ENCODE results near the gene DNAJC5G.
A peak's percentile ranks its signal among the peaks of the same experiment; 100 is the strongest.

Gene DNAJC5G, protein sequence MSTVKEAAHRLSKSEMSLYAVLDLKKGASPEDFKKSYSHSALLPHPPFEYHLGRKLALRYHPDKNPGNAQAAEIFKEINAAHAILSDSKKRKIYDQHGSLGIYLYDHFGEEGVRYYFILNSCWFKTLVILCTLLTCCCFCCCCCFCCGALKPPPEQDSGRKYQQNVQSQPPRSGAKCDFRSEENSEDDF

DNA sequence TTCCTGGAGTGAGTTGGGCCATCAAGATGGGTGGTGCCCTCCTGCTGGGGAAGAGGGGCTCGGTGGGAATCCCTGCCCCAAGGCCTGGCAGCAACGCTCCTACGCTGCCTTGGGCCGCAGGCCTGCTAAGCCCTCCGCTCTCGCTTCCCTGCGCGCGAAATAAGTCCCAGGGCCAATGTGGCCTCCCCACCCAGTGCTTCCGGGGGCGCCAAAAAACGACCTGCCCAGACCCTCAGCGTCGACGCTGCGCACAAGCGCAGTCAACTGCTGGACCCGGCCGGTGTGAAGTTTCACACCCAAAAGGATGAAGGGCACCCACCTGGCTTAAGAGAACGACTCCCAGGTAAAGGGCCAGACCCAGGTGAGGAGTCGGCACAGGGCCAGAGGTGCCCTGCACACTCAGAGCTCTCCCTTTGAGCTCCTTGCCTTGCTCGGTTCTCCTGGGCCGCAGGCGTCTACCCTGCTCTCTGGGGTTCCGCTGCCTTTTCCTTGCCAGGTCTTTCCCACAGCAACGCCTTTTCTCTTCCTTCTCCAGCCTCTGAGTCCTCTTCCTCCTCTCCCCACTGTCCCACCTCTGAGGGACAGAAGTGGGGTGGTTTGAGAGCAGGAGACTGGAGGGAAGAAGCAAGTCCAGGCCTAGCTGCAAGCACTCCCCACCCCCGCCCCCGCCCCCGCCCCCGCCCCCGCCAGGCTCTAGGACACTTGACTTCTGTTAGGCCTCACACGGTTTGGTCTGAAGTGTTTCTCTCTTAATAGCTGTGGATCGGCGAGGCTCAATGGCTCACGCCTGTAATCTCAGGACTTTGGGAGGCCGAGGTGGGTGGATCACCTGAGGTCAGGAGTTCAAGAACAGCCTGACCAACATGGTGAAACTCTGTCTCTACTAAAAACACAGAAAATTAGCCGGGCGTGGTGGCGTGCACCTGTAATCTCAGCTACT lies at the start of gene DNAJC5G:
DNAJC5G (plus strand) TSS at position 223 of the 940 bp plus-strand sequence. CDS start 1,296 bp downstream, outside the sequence.
- DNase-seq: no peak

DNA sequence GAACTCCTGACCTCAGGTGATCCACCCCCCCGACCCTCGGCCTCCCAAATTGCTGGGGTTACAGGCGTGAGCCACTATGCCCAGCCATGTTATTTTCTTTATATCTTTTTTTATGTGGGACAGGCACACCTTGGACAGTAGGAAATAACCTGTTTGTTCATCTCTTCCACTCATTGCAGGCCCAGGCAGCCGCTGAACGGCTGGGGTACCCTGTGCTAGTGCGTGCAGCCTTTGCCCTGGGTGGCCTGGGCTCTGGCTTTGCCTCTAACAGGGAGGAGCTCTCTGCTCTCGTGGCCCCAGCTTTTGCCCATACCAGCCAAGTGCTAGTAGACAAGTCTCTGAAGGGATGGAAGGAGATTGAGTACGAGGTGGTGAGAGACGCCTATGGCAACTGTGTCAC lies 49.7 kb upstream of the DNAJC5G start:
- DNase-seq: no peak

DNA sequence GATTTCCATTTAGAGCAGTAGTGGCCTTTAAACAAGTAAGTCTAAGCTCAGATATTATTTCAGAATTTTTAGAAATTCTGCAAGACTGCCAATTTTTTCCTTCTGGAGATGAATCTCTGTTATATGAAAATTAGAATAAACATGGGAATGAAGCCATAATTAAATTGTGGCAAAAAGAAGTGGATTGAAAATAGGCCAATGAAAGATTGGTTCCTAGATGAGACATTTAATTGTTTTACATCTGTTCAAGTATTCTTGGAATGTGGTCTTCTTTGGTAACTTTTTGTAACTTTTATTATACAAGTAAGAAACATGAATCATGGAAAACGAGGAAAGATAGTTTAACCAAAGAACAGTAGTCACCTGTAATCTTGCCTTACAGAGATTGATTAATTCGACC lies 47.7 kb upstream of the DNAJC5G start:
- DNase-seq: no peak

DNA sequence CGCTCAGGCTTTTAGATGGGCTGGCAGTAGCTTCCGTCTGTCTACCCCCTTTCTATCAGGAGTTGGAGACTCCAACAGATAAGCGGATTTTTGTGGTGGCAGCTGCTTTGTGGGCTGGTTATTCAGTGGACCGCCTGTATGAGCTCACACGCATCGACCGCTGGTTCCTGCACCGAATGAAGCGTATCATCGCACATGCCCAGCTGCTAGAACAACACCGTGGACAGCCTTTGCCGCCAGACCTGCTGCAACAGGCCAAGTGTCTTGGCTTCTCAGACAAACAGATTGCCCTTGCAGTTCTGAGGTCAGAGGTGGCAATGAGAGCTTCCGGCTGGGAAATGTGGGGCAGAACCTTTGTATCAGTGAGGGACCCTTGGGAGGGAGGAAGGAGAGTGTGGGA lies 43.3 kb upstream of the DNAJC5G start:
- no peak for DNase-seq

DNA sequence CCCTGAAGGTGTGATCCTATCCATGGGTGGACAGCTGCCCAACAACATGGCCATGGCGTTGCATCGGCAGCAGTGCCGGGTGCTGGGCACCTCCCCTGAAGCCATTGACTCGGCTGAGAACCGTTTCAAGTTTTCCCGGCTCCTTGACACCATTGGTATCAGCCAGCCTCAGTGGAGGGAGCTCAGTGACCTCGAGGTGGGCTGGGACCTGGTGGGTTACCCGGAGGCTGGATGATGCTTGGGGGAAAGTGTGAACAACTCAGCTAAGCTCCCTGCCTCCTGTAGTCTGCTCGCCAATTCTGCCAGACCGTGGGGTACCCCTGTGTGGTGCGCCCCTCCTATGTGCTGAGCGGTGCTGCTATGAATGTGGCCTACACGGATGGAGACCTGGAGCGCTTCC lies 41.9 kb upstream of the DNAJC5G start:
- DNase-seq: no peak

DNA sequence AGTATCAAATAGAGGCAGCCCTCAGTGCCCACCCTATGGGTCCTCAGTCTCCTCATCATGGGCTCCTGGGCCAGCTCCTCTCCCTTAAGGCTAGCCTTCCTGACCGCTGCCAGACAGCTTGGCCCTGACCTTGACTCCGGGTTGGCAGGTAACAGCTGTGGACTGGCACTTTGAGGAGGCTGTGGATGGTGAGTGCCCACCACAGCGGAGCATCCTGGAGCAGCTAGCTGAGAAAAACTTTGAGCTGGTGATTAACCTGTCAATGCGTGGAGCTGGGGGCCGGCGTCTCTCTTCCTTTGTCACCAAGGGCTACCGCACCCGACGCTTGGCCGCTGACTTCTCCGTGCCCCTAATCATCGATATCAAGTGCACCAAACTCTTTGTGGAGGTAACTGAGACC lies 39.1 kb upstream of the DNAJC5G start:
- no peak for DNase-seq

DNA sequence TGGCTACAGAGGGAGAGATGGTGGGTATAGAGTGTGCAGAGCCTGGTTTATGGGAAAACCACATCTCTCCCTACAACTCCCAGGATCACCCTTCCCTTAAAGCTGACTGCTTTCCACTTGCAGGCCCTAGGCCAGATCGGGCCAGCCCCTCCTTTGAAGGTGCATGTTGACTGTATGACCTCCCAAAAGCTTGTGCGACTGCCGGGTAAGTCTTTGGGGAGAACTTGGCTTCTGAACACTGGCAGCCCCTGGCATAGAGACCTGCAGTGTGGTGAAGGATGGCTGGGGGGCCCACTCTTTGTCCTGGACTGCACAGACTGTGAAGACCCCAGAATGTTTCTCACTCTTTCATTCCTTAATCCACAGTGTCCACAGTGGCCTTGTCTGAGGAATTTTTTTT lies 38.6 kb upstream of the DNAJC5G start:
- no peak for DNase-seq

DNA sequence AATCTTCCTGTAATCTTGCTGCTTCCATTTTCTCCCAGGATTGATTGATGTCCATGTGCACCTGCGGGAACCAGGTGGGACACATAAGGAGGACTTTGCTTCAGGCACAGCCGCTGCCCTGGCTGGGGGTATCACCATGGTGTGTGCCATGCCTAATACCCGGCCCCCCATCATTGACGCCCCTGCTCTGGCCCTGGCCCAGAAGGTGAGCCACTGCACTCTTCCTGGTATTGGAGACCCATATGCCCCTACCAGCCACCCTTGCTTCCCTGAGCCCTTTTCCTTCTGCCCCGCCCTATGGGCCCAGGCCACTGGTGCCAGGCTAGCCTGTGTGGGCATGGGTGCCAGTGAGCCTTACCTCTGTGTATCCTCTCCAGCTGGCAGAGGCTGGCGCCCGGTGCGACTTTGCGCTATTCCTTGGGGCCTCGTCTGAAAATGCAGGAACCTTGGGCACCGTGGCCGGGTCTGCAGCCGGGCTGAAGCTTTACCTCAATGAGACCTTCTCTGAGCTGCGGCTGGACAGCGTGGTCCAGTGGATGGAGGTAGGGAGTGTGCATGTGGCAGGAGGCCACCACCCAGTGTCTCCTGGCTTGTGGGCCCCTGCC lies 37.8 kb upstream of the DNAJC5G start:
- DNase-seq: no peak

DNA sequence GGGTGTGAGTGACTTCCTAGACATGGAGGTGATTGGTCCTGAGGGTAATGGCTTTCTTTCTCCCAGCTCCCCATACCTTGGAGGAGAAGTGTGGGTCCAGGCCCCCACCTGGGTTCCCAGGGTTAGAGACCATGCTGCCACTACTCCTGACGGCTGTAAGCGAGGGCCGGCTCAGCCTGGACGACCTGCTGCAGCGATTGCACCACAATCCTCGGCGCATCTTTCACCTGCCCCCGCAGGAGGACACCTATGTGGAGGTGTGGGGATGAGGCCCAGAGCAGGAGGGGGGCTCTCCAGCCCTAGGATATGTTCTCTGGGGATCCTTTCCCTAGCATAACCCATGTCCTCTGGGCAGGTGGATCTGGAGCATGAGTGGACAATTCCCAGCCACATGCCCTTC lies 36.3 kb upstream of the DNAJC5G start:
- DNase-seq: no peak

DNA sequence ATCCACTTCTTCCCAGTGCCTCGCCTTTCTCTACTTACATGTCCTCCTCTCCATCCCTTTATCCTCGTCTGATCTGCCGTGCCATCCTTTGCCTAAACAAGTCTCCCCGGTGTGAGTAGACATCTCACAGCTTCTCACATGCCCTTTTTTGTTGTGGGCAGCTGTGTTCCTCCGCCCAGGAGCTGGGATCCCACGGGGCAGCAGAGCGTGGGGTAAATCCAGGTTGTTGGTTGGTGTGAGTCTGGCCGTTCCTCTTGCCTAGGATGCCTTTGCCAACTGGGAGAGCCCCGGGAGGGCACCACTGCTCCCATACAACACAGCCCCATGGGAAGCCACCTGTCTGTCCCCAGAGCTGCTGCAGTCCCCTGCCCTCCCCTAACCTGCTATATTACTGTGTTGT lies 34.8 kb upstream of the DNAJC5G start:
- DNase-seq: no peak

DNA sequence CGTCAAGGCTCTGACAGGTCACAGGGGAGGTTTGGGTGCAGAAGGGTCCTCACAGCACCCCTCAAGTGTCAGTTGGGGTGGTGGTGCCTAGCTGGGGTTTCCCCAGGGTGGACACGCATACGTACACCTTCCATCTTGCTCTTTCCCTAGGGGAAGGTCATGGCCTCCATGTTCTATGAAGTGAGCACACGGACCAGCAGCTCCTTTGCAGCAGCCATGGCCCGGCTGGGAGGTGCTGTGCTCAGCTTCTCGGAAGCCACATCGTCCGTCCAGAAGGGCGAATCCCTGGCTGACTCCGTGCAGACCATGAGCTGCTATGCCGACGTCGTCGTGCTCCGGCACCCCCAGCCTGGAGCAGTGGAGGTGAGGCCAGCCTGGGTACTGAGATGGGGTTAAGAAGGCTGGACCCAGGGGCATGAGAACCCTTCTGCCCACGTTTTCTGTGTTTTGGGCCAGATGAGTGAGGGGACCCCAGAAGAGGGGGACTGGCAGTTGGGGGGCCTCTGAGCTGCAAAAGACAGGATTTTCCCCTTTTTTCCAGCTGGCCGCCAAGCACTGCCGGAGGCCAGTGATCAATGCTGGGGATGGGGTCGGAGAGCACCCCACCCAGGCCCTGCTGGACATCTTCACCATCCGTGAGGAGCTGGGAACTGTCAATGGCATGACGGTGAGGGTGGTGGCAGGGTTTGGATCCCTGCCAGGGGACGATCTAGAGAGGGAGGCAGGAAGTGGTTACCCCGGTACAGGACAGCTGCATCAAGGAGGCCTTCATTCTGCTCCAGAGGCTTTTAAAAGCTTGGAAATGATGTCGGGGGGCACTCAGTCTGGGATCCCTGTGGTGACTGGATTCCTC lies 33.2 kb upstream of the DNAJC5G start:
- no peak for DNase-seq

DNA sequence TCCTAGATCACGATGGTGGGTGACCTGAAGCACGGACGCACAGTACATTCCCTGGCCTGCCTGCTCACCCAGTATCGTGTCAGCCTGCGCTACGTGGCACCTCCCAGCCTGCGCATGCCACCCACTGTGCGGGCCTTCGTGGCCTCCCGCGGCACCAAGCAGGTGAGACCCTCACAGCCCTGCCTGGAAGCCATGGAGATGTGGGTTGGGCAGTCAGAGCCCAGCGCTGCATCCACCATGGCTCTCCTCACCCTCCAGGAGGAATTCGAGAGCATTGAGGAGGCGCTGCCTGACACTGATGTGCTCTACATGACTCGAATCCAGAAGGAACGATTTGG lies 32.6 kb upstream of the DNAJC5G start:
- DNase-seq: no peak

DNA sequence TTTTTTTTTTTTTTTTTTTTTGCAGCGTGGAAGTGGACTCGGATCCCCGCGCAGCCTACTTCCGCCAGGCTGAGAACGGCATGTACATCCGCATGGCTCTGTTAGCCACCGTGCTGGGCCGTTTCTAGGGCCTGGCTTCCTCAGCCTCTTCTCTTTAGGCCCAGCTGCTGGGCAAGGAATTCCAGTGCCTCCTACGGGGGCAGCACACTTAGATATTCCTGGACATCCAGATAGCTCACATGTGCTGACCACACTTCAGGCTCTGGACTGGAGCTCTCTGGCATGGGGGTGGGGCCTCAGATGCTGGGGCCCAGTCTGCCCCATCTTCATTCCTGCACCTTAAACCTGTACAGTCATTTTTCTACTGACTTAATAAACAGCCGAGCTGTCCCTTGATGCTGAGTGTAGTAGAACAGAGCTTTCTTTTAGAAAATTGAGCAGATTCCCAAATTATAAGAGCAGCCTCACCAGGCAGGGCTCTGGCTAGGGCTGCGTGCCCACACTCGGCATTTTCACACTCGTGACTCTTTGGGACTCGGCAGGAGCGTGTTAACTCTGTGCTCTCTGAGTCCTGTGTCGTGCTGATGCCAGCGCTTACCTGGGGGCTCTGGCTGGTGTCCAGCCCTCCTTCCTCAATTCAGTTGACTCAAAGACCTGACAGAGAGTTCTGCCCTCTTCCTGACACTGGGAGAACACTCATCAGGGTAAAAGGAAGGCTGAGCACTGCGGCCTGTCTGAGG lies 31.7 kb upstream of the DNAJC5G start:
- DNase-seq: no peak

DNA sequence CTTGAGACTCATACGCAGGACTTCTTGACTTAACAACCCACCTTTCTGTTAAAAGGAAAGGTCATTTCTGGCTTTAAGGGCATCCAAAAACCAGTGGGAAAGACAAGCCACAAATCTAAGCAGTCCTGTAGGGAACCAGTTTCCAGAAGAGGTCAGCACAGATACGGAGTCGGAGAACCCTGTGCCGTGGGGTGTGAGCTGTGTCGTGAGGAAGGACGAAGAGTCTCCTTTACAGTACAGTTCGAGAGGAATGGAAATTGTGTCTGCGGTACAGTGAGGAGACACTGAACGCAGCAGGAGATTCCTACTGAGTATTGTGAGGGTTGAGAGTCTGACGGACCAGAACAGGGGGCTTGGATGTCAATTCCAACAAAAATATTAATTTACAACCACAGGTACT lies 30.1 kb upstream of the DNAJC5G start:
- DNase-seq: no peak

DNA sequence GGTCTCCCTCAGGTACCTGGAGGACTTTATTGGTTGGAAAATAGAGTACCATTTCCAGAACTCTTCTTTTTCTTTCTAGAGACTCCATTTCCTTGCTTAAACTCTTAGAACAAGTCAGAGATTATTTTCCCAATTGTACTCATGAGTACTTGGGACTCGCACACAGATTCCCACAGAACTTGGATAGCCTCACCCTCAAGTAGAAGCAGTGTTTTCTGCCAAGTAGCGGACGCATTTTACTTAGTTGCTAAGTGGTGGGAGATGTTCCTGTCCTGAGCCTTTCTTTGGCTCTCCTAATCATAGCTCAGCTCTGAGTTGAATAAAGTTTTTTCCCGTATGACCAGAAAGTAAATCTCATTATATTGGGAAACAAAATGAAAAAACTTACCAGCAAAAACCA lies 29.6 kb upstream of the DNAJC5G start:
- no peak for DNase-seq

DNA sequence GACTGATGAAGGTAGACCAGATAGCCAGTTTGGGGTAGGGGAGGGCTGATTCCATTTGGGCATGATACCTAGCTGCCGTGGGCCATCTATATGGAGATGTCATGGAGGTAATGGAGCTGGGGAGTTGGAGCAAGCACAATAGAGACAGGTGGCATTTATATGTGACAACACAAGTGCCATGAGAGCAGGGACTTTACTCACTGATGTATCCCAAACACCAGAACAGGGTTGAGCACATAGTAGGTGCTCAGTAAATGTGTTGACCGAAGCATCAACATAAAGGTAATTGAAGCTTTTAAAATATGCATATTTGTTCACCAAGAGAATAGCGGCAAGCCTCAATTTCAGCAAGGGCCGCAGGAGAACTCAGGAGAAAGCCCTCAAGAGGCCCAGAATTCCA lies 27.3 kb upstream of the DNAJC5G start:
- no peak for DNase-seq

DNA sequence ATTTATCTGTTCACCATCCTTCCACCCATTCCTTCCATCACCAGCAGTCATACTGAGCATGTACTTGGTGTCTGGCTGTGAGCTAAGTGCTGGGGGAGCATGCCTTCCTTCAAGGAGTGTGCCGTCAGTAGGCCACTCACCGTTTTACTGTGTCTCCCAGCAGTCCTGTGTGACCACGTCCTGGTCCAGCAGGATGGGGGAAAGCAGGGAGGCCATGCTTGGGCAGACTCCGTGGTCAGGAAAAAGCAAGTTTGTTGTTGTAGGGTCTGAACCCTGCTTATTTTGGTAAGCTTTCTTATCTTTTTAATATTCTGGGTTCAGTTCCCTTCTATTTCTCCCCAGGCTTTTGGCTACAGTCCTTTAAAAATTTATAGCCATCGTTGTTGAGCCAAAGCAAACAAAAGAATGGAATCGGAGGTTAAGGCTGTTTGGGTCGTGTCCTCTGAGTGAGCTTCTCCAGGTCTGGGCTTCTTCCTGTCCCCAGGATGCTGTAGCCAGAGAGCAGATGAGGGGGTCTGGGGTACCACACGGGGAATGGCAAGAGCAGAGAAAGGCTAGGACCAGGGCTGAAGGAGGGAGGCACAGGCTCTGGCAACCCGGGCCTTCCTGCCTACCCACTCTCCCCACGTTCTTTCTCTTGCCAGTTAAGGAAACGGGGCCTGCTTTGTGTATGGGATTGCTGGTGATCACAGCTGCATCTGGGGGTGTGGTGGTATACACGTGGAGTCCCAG lies 25.9 kb upstream of the DNAJC5G start:
- DNase-seq: no peak

DNA sequence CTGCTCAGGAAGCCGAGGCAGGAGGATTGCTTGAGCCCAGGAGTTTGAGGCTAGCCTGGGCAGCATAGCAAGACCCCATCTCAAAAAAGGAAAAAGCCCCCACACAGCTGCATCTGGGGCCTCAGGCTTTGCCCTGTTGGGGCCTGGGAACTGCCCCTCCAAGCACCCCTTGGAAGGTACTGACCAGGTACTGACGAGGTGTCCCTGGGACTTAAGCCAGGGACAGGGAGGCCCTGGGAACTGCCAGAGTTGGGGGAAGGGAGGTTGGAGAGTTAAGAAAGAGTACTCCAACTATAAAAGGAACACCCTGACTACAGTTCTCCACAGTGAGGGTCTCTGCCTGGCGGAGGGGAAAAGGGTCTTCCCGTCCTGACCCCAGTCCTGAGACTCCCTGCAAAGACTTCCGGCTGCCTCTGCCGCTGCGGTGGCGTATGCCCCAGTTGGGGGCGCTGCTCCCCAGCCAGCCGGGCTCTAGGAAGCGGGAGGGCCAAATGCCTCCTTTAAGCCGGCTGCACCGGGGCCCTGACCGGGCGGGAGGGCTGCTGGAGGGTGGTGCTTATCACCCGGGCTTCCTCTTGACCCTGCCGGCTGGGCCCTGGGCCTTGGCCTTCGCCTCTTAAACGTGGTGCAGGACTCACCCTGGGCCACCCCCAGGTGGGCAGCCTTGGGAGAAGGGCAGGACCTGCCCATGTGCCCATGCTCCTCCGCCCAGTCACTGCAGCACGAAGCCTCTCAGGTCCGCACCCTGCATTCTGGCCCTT lies 25.2 kb upstream of the DNAJC5G start:
- peak; percentile 50 for DNase-seq

DNA sequence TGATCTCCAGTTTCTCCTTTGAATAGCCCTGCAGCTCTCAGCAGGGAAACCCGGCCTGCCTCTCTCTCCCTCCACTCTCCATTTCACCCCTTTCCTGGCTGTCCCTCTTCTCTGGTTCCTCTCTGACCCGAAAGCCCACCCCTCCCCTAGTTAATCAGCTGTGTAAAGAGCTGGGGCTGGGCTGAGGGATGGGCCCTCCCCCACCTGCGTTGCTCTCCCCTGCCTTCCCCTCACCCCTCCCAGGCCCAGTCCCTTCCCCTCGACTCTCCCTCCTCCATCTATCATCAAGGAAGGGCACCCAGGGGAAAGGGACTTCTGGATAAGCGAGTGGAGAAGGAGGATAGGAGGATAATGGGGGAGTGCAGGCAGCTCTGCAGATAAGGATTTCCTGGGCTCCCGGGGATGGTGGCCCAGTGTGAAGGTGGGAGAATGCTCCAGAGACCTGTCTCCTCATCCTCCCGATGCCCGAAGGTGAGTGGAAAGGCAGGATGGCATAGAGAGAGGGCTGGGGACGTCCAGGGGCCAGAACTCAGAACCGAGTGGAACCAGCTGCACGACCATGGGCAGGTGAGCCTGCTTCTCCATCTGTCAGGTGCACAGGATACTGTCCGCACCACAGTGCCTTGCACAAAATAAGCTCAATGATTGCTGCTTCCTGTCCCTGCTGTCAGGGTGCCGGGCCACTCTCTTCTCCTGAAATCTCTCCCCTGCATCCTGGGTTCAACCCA lies 24.4 kb upstream of the DNAJC5G start:
- no peak for DNase-seq

DNA sequence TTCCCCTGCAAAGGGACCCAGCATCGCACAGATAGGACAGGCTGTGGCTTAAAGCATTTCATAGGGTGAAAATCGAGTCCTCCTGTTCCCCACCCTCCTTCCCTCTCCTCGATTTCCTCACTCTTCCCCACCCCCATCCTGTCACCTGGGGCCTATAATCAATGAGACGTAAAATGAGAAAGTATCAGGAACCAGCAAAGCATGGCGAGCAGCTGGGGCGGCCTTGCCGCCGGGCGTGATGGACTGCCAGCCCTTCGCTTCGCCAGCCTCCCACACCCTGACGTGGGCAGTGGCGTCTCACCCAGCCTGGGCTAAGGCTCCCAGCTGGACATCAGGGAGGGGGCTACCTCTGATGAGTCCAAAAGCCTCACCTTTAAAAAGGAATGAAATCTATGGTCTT lies 23.5 kb upstream of the DNAJC5G start:
- no peak for DNase-seq
